ENCODE results near the gene HIPK2.

Gene HIPK2

DNA sequence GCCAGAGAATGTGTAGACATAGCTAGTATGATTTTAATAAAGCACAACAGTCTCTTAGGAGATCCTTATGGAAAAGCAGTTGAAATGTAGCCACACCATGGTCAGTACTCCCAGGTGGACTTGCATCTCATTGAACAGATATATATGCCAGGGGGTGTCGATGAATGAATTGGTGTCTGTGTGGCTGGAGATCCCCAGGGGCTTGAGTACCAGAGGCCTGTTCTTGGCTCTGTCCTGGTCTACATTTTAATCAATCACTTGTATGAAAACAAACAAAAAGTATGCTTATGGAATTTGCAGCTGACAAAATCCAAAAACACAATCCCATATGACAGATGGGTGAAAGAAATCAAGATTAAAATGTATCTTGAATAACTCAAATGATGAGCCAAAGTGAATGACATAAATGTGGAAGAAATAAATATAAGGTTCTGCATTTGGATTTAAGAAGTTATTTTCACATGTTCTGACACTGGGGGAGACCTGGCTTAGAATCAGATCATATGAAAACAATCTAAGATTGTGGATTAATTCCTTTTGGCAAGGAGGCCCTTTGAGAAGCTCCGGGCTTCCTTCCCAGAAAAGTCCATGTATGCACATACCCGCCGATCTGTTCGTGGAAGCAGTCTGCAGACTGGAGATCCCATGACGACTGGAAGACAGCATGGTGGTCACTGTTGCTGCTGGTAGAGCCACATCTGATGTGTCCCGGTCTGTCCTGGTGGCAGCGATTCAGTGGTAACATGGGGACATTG lies 238.7 kb downstream of the HIPK2 start:
- H3K27ac Mint-ChIP-seq: no peak overlapping the region
- H3K4me1 Mint-ChIP-seq (ENCODE audit: low read depth): peaks cover 21% of the 10 kb centered on the region
- intact Hi-C loops (cut with micrococcal nuclease): no loop called here
- H3K36me3 Mint-ChIP-seq (ENCODE audit: low read depth): no peaks in the 10 kb centered on the region
- no peaks in the 10 kb centered on the region for H3K9me3 Mint-ChIP-seq
- H3K27me3 Mint-ChIP-seq: peaks cover 17% of the 10 kb centered on the region
- H3K4me3 Mint-ChIP-seq: no peak overlapping the region

GRCh38 chr7:139536152-139536551 lies 241.6 kb downstream of the HIPK2 start:
- intact Hi-C loops (cut with micrococcal nuclease): no loop called here
- Mint-ChIP-seq H3K4me3 (no peak overlapping the region), H3K4me1 (ENCODE audit: low read depth) (peaks cover 23% of the 10 kb centered on the region), H3K27ac (no peak overlapping the region), H3K9me3 (no peaks in the 10 kb centered on the region), H3K27me3 (peaks cover 13% of the 10 kb centered on the region), H3K36me3 (ENCODE audit: low read depth) (no peaks in the 10 kb centered on the region)

DNA sequence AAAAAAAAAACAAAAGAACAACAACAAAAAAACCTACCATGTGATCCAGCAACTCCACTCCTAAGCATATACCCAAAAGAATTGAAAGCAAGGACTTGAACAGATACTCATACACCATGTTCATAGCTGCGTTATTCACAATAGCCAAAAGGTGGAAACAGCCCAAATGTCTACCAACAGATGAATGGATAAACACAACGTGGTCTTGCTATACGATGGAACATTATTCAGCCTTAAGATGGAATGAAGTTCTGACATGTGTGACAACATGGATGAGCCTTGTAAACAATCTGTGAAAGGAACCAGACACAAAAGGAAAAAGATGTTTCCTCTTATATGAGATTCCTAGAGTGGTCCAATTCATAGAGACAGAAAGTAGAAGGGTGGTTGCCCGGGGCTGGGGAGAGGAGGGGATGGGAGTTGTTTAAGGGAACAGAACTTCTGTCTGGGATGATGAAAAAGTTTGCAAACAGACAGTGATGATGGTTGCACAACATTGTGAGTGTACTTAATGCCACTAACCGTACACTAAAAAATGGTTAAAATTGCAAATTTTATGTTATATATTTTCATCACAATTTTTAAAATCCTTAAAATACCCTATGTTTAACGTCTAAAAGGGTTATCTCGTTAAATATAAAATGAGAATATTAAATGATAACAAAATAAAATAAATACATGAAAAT lies 242.7 kb downstream of the HIPK2 start:
- no peak overlapping the region for H3K27ac Mint-ChIP-seq
- H3K4me1 Mint-ChIP-seq (ENCODE audit: low read depth): peaks cover 16% of the 10 kb centered on the region
- intact Hi-C loops (cut with micrococcal nuclease): no loop called here
- H3K9me3 Mint-ChIP-seq: no peaks in the 10 kb centered on the region
- no peaks in the 10 kb centered on the region for H3K36me3 Mint-ChIP-seq (ENCODE audit: low read depth)
- no peak overlapping the region for H3K4me3 Mint-ChIP-seq
- peaks cover 13% of the 10 kb centered on the region for H3K27me3 Mint-ChIP-seq

- peaks cover 12% of the 10 kb centered on the region for H3K4me1 Mint-ChIP-seq (ENCODE audit: low read depth)
- H3K4me3 Mint-ChIP-seq: no peak overlapping the region
- H3K9me3 Mint-ChIP-seq: no peaks in the 10 kb centered on the region
- H3K36me3 Mint-ChIP-seq (ENCODE audit: low read depth): no peaks in the 10 kb centered on the region
- intact Hi-C loops (cut with micrococcal nuclease): no loop called here
- H3K27ac Mint-ChIP-seq: no peak overlapping the region
- H3K27me3 Mint-ChIP-seq: peaks cover 11% of the 10 kb centered on the region
Observed at GRCh38 chr7:139534096-139534495, 243.7 kb downstream of the HIPK2 start.

DNA sequence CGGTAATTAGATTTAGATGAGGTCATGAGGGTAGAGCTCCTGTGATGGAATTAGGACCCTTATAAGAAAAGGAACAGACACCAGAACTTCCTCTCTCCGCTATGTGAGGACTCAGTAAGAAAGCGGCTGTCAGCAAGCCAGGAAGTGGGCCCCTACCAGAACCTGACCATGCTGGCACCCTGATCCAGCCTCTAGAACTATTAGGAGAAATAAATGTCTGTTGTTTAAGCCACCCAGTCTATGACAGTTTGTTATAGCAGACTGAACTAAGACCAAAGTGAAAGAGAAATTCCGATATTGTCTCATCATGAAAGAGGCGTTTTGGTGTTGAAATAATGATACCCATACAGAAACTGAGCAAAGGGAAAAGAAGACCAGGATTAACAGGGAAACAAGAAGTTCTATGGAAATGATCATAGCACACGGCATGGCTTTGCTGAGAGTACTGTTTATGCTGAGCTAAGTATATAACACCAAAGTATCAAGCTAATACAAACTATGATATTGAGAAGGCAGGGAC lies 245.1 kb downstream of the HIPK2 start:
- Mint-ChIP-seq H3K9me3 (no peaks in the 10 kb centered on the region), H3K27ac (no peak overlapping the region), H3K27me3 (peaks cover 11% of the 10 kb centered on the region), H3K4me1 (ENCODE audit: low read depth) (peaks cover 12% of the 10 kb centered on the region), H3K4me3 (no peak overlapping the region), H3K36me3 (ENCODE audit: low read depth) (no peaks in the 10 kb centered on the region)
- intact Hi-C loops (cut with micrococcal nuclease): no loop called here

DNA sequence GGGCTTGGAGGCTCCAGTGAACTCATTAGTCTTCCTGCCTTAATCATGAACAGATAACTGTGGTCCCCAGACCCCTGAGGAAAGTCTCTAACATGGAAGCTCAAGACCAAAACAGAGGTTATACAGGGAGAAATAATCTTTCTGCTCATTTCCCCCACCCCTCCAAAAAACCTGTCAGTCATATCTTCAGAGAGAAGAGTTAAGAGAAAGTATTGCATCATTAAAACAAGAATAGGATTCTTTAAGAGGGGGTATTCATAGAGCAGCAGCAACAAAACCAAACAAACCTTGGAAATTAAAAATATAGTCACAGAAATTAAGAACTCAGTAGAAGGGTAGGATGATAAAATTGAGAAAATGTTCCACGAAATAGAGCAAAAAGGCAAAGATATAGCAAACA lies 246.7 kb downstream of the HIPK2 start:
- H3K27me3 Mint-ChIP-seq: peaks cover 15% of the 10 kb centered on the region
- peaks cover 12% of the 10 kb centered on the region for H3K4me1 Mint-ChIP-seq (ENCODE audit: low read depth)
- H3K36me3 Mint-ChIP-seq (ENCODE audit: low read depth): no peaks in the 10 kb centered on the region
- intact Hi-C loops (cut with micrococcal nuclease): no loop called here
- H3K9me3 Mint-ChIP-seq: no peaks in the 10 kb centered on the region
- H3K27ac Mint-ChIP-seq: no peak overlapping the region
- H3K4me3 Mint-ChIP-seq: no peak overlapping the region

- Mint-ChIP-seq H3K36me3 (ENCODE audit: low read depth) (no peaks in the 10 kb centered on the region), H3K27me3 (peaks cover 44% of the 10 kb centered on the region)
- intact Hi-C loops (cut with micrococcal nuclease): no loop called here
Observed at GRCh38 chr7:139526578-139527544, 250.9 kb downstream of the HIPK2 start.

GRCh38 chr7:139525750-139526149 lies 252.0 kb downstream of the HIPK2 start:
- Mint-ChIP-seq H3K27ac (no peak overlapping the region), H3K4me3 (no peak overlapping the region), H3K36me3 (ENCODE audit: low read depth) (no peaks in the 10 kb centered on the region), H3K27me3 (peaks cover 52% of the 10 kb centered on the region), H3K9me3 (peaks cover 8% of the 10 kb centered on the region), H3K4me1 (ENCODE audit: low read depth) (peaks cover 9% of the 10 kb centered on the region)
- intact Hi-C loops (cut with micrococcal nuclease): no loop called here

More at GRCh38 chr7:139526578-139527544, 250.9 kb downstream of the HIPK2 start:
- Mint-ChIP-seq H3K27ac (no peak overlapping the region), H3K4me1 (ENCODE audit: low read depth) (peaks cover 9% of the 10 kb centered on the region), H3K9me3 (peaks cover 3% of the 10 kb centered on the region), H3K4me3 (no peak overlapping the region)

DNA sequence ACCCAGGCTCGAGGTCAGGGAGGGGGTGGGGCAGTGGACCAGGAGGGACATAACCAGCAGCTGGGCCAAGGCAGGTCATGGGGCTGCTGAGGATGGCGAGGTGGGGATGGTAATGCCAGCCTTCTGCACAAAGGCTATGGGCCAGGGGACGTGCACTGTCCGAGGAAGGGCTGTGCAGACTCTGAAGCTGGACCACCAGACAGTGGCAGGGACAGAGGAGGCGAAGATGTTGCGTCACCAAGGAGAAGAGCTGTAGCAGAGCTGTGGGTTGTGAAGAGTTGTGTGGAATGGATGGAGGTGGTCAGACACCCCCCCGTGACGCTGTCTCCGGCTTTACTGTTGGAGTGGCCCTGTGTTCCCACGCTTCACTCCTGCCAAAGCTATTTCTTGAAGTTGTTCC lies 252.6 kb downstream of the HIPK2 start:
- H3K27me3 Mint-ChIP-seq: peaks cover 57% of the 10 kb centered on the region
- no peaks in the 10 kb centered on the region for H3K36me3 Mint-ChIP-seq (ENCODE audit: low read depth)
- H3K27ac Mint-ChIP-seq: no peak overlapping the region
- intact Hi-C loops (cut with micrococcal nuclease): no loop called here
- no peak overlapping the region for H3K4me3 Mint-ChIP-seq
- peaks cover 9% of the 10 kb centered on the region for H3K4me1 Mint-ChIP-seq (ENCODE audit: low read depth)
- peaks cover 8% of the 10 kb centered on the region for H3K9me3 Mint-ChIP-seq

DNA sequence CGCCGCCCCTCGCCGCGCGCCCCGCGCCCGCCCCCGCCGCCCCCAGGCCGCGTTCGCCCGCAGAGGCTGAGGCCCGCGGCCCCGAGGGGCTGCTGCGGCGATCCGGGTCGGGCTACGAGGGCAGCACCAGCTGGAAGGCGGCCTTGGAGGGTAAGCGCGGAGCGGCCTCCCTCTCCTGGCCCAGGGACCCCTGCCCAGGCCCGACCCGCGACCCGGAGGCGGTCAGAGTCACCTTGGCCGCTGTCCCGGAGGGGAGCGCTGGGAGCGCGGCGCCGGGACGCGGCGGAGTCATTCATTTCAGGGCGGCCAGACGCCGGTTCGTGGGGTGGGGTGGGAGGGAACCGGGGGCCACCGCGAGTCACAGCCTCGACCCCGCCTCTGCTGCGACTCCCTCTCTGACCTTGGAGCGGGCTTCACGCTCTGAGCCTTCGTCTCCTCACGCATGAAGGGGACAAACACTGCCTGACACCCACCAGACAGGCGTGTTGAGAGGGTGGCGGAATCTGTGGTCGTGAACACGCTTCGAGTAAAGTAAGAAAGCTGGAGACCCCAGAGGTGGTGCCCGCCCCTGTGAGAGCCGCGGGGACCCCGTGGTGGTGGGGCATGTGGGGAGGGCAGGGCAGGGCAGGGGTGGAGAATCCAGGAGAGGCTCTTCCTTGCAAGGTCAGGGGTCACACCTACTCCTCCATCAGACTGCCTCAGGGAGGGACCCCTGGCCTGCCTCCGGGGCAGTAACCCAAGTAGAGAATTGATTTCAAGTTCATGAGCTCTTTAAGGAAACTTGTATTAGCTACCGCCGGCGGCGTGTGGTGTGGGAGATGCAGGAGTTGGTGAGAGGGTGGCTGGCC lies 253.6 kb downstream of the HIPK2 start:
- Mint-ChIP-seq H3K27ac (no peak overlapping the region), H3K27me3 (peaks cover 59% of the 10 kb centered on the region), H3K4me3 (no peak overlapping the region), H3K36me3 (ENCODE audit: low read depth) (no peaks in the 10 kb centered on the region), H3K4me1 (ENCODE audit: low read depth) (peaks cover 9% of the 10 kb centered on the region), H3K9me3 (peaks cover 8% of the 10 kb centered on the region)
- intact Hi-C loops (cut with micrococcal nuclease): no loop called here

GRCh38 chr7:139523199-139523941 lies 254.4 kb downstream of the HIPK2 start, which contains the start of gene CLEC2L:
Gene CLEC2L, plus strand, starts transcription at chr7:139523685. Its CDS starts 243 bp downstream, at chr7:139523928.
- H3K27me3 Mint-ChIP-seq: peaks cover 63% of the 10 kb centered on the region
- intact Hi-C loops (cut with micrococcal nuclease): no loop called here
- H3K4me1 Mint-ChIP-seq (ENCODE audit: low read depth): peaks cover 9% of the 10 kb centered on the region
- no peaks in the 10 kb centered on the region for H3K36me3 Mint-ChIP-seq (ENCODE audit: low read depth)
- peaks cover 8% of the 10 kb centered on the region for H3K9me3 Mint-ChIP-seq
- H3K27ac Mint-ChIP-seq: no peak within 1 kb of the TSS
- peak within 1 kb of the TSS; percentile 35 for H3K4me3 Mint-ChIP-seq

GRCh38 chr7:139522830-139523198 lies 255.0 kb downstream of the HIPK2 start:
- Mint-ChIP-seq H3K9me3 (peaks cover 8% of the 10 kb centered on the region), H3K4me3 (no peak overlapping the region), H3K27ac (no peak overlapping the region), H3K36me3 (ENCODE audit: low read depth) (no peaks in the 10 kb centered on the region), H3K4me1 (ENCODE audit: low read depth) (peaks cover 9% of the 10 kb centered on the region), H3K27me3 (peaks cover 65% of the 10 kb centered on the region)
- intact Hi-C loops (cut with micrococcal nuclease): no loop called here
